GM19395 (cell line): ENCODE data around the gene SUPT4H1.

Experiments used
- ATAC-seq: cut with Tn5 transposase; IDR thresholded peaks from one replicate; pipeline ENCODE4 v1.9.1; 2021; ENCODE audit warnings: mild to moderate bottlenecking, moderate library complexity; ENCODE audit not compliant: unreplicated experiment

SUPT4H1 gene

GRCh38 chr17:58381124-58382035 lies 29.4 kb upstream of the SUPT4H1 start:
- ATAC-seq = no peak

- no peak for ATAC-seq
Measured at GRCh38 chr17:58380207-58381123, 28.5 kb upstream of the SUPT4H1 start.

GRCh38 chr17:58379511-58379824 lies 27.5 kb upstream of the SUPT4H1 start:
- no peak for ATAC-seq

GRCh38 chr17:58378733-58379510 lies 26.9 kb upstream of the SUPT4H1 start:
- ATAC-seq = no peak

GRCh38 chr17:58377661-58378060 lies 25.7 kb upstream of the SUPT4H1 start:
- ATAC-seq = no peak

- ATAC-seq = no peak
Measured at GRCh38 chr17:58377093-58377601, 25.1 kb upstream of the SUPT4H1 start.

GRCh38 chr17:58376472-58377000 lies 24.5 kb upstream of the SUPT4H1 start:
- ATAC-seq = no peak

GRCh38 chr17:58375811-58376210 lies 23.8 kb upstream of the SUPT4H1 start:
- ATAC-seq = no peak

GRCh38 chr17:58375256-58375655 lies 23.3 kb upstream of the SUPT4H1 start:
- no peak for ATAC-seq

- ATAC-seq = no peak
Measured at GRCh38 chr17:58373923-58374322, 21.9 kb upstream of the SUPT4H1 start.

- ATAC-seq = no peak
Measured at GRCh38 chr17:58373003-58373402, 21.0 kb upstream of the SUPT4H1 start.

GRCh38 chr17:58371300-58371950 lies 19.4 kb upstream of the SUPT4H1 start:
- no peak for ATAC-seq

GRCh38 chr17:58370716-58371115 lies 18.7 kb upstream of the SUPT4H1 start:
- no peak for ATAC-seq

- no peak for ATAC-seq
Measured at GRCh38 chr17:58370309-58370708, 18.3 kb upstream of the SUPT4H1 start.

- no peak for ATAC-seq
Measured at GRCh38 chr17:58369214-58370031, 17.4 kb upstream of the SUPT4H1 start.

GRCh38 chr17:58368860-58369213 lies 16.8 kb upstream of the SUPT4H1 start:
- ATAC-seq = no peak

GRCh38 chr17:58367461-58367860 lies 15.5 kb upstream of the SUPT4H1 start:
- no peak for ATAC-seq

GRCh38 chr17:58365980-58366595 lies 14.1 kb upstream of the SUPT4H1 start:
- ATAC-seq = no peak
